Dermis blood vessel endothelial cell (primary cell): Measurements from ENCODE around the gene DNAH3. TPM values are rescaled to one million over a fixed set of nuclear protein-coding genes. Genes with fewer than 3 reads are reported as not detected.

Experiments used
- DNase-seq: peaks from one replicate; pipeline ENCODE4 v3.0.0; 2010
- total RNA-seq: library from RNA; depleted of rRNA; stranded (reverse); fragments of >200 nt; gene quantifications from 2 replicates; pipeline ENCODE4 v1.2.3, GENCODE V29; 2014

The DNAH3 gene
- total RNA-seq, 1 donor from 2014 or later = not detected

- DNase-seq = no peak
These were observed 247.3 kb downstream of the DNAH3 start for GRCh38 chr16:20903116-20903898.

- no peak for DNase-seq
These were observed 248.2 kb downstream of the DNAH3 start for GRCh38 chr16:20902426-20902825.

GRCh38 chr16:20901436-20902112 lies 249.1 kb downstream of the DNAH3 start:
- peak; percentile 76 for DNase-seq

GRCh38 chr16:20901068-20901435 lies 249.6 kb downstream of the DNAH3 start:
- DNase-seq = no peak

GRCh38 chr16:20900299-20901067 lies 250.2 kb downstream of the DNAH3 start, which contains the start of the genes DCUN1D3 and LYRM1:
TSS of gene DCUN1D3 (minus strand) at chr16:20900358. CDS start at chr16:20862538, 37,820 bp downstream.
TSS of gene LYRM1 (plus strand) at chr16:20900771. CDS start at chr16:20915556, 14,785 bp downstream.
- DNase-seq = peak; percentile 100

- peak; percentile 51 for DNase-seq
These were observed 251.0 kb downstream of the DNAH3 start for GRCh38 chr16:20899477-20900298.

GRCh38 chr16:20899071-20899470 lies 251.6 kb downstream of the DNAH3 start:
- peak; percentile 44 for DNase-seq

GRCh38 chr16:20897922-20898321 lies 252.7 kb downstream of the DNAH3 start:
- DNase-seq = no peak

GRCh38 chr16:20897253-20897897 lies 253.3 kb downstream of the DNAH3 start:
- DNase-seq = no peak

GRCh38 chr16:20894388-20894787 lies 256.3 kb downstream of the DNAH3 start:
- no peak for DNase-seq

GRCh38 chr16:20889625-20890275 lies 260.9 kb downstream of the DNAH3 start:
- DNase-seq = no peak

GRCh38 chr16:20887207-20887606 lies 263.4 kb downstream of the DNAH3 start:
- DNase-seq = no peak

- no peak for DNase-seq
These were observed 264.3 kb downstream of the DNAH3 start for GRCh38 chr16:20886320-20886719.

GRCh38 chr16:20884240-20884556 lies 266.4 kb downstream of the DNAH3 start:
- DNase-seq = no peak

- no peak for DNase-seq
These were observed 266.9 kb downstream of the DNAH3 start for GRCh38 chr16:20883554-20884239.

Other genes with a start within 250 kb of the DNAH3 start
- 12.5 and 49.7 TPM in 2 replicates for gene LDAF1, start 7.8 kb upstream of the DNAH3 start, total RNA-seq
- 0.23 TPM in 1 of 2 replicates, not detected in the other for gene ZP2, start 60.7 kb upstream of the DNAH3 start, total RNA-seq
- not detected in 2 replicates for gene ANKS4B, start 82.9 kb upstream of the DNAH3 start, total RNA-seq
- not detected in 2 replicates for gene CRYM, start 127.4 kb upstream of the DNAH3 start, total RNA-seq